Measurements from ENCODE around the gene CIAO3.

Gene CIAO3

DNA sequence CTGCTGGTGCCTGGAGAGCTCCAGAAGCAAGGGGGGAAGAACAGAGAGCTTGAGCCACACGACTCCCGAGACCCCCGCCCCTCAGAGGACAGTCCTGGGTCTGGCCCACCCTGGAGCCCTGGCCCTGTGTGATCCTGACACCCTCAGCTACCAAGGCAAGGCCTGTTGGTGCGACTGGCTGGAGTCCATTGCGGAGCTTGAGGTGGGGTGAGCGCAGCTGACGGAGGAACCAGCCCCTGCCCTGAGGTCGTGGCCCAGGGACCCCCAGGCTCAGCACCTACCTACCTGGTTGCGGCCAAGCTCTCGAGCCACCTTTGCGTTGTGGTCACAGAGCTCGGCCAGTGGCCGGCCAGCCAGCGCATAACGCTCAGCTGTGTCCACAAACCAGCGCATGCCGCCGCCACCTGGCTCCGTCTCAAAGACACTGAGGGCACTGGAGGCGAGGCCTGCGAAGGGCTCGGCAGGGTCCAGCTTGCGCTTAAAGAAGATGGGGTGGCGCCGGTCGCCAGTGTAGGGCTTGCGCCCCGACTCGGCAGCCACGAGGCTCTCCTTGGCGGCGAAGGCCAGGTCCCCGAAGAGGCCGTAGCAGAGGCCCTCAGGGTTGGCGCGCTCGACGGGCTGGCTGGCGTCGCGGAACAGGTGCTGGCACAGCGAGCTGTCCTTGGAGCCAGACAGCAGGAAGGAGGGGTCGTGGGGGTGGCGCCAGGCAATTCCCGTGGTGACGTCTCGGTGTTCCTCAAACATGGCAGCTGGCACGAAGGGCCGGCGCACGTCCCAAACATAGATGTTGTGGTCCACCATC, 54.1 kb downstream of the CIAO3 start:
- no peak for DNase-seq (ENCODE audit: low spot score)
- TF ChIP-seq, protein P1, sequence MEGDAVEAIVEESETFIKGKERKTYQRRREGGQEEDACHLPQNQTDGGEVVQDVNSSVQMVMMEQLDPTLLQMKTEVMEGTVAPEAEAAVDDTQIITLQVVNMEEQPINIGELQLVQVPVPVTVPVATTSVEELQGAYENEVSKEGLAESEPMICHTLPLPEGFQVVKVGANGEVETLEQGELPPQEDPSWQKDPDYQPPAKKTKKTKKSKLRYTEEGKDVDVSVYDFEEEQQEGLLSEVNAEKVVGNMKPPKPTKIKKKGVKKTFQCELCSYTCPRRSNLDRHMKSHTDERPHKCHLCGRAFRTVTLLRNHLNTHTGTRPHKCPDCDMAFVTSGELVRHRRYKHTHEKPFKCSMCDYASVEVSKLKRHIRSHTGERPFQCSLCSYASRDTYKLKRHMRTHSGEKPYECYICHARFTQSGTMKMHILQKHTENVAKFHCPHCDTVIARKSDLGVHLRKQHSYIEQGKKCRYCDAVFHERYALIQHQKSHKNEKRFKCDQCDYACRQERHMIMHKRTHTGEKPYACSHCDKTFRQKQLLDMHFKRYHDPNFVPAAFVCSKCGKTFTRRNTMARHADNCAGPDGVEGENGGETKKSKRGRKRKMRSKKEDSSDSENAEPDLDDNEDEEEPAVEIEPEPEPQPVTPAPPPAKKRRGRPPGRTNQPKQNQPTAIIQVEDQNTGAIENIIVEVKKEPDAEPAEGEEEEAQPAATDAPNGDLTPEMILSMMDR (IDR thresholded peaks at IDR 0.05; ENCODE audit: borderline replicate concordance, control extremely low read depth, extremely low read depth, insufficient read depth, missing control alignments): no peak
- in situ Hi-C loops (cut with MboI; ENCODE audit: low sequenced_read_pairs, unreplicated experiment): no loop called here

DNA sequence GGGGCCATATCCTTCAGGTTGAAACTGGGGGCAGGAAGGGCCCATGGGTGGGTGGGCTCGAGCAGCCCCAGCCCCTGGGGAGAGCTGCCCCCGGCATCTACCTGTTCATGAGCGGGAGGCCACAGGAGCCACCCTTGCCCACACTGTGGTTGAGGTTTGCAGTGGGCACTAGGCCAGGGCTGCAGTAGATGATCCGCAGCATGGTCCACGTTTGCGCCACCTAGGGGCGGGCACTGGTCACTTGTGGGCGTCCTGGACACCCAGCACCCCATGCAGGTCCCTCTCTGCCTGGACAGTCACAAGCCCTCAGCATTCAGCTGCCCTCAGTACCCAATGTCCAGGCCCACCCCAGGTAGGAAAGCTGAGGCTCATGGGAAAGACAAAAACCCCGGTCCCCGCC, 54.8 kb downstream of the CIAO3 start:
- no peak for DNase-seq (ENCODE audit: low spot score)
- TF ChIP-seq, protein P1 (IDR thresholded peaks at IDR 0.05; ENCODE audit: borderline replicate concordance, control extremely low read depth, extremely low read depth, insufficient read depth, missing control alignments): peak; percentile 38
- in situ Hi-C loops (cut with MboI; ENCODE audit: low sequenced_read_pairs, unreplicated experiment): no loop called here

DNA sequence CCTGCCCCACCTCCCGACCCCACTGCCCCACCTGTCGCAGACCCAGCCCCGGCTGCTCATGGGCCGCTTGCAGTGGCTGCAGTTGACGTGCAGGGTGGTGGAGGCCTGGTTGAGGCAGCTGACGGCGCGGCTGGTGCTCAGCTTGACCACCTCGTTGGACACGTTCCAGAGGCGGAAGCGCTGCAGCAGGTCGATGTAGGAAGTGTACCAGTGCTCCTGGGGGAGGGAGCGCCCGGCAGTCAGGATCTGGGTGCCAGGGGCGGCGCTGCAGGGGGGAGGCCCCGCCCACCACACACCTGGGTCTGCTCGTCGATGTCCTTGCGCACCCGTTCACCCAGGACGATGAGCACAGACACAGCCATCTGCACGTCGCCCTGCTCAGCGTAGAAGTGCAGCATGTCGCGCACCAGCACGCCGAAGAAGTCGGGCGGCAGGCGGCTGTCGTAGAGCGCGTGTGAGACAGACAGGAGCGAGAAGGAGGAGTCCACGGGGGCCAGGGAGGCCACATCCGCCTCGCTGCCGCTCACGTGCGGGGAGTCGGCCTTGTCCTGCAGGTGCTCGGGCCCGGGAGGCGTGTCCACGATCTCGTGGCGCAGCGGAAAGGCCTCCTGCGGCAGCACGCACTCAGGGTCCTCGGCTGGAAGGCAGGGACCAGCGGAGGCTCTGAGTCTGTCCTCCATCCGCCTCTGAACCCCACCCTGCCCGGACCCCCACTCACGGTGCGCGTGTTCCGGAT, 55.7 kb downstream of the CIAO3 start:
- in situ Hi-C loops (cut with MboI; ENCODE audit: low sequenced_read_pairs, unreplicated experiment): no loop called here
- TF ChIP-seq, protein P1 (IDR thresholded peaks at IDR 0.05; ENCODE audit: borderline replicate concordance, control extremely low read depth, extremely low read depth, insufficient read depth, missing control alignments): no peak
- DNase-seq (ENCODE audit: low spot score): no peak

DNA sequence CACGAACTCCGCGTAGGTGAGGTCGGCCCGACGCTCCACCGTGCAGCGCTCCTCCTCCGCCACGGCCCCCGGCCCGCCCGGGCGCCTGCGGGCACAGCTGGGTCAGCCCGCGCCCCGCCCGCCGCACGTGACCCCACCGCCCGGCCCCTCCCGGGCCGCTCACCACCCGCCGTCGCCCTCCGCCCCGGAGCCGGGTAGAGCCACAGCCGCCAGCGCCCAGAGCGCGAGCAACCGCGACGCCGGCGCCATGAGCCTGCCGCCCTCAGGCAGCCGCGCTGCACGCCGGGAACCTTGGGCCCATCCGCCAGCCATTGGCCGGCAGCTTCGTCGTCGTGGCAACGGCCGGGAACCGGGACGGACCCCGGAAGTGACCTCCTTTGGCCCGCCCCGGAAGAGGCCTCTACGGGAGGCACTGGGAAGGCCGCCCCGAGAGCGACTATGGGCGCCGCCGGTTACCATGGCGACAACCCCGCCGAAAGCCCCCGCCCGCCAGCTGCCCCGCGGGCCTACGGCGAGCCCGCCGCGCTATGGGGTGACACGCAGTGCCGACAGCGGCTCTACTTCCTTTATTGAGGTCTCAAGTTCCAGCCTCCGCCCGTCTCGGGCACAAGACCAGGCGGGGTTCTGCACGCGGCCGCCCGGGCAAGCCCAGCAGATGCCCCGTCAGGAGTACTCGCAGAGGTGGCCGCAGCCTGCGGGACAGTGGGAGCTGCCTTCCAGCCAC, 56.6 kb downstream of the CIAO3 start, which contains the start of gene JMJD8:
Gene JMJD8 (minus strand): TSS at position 264 of the 724 bp plus-strand sequence. CDS start 15 bp downstream, at position 249.
- in situ Hi-C loops (cut with MboI; ENCODE audit: low sequenced_read_pairs, unreplicated experiment): no loop called here
- TF ChIP-seq, protein P1 (IDR thresholded peaks at IDR 0.05; ENCODE audit: borderline replicate concordance, control extremely low read depth, extremely low read depth, insufficient read depth, missing control alignments): no peak
- DNase-seq (ENCODE audit: low spot score): peak; percentile 99

DNA sequence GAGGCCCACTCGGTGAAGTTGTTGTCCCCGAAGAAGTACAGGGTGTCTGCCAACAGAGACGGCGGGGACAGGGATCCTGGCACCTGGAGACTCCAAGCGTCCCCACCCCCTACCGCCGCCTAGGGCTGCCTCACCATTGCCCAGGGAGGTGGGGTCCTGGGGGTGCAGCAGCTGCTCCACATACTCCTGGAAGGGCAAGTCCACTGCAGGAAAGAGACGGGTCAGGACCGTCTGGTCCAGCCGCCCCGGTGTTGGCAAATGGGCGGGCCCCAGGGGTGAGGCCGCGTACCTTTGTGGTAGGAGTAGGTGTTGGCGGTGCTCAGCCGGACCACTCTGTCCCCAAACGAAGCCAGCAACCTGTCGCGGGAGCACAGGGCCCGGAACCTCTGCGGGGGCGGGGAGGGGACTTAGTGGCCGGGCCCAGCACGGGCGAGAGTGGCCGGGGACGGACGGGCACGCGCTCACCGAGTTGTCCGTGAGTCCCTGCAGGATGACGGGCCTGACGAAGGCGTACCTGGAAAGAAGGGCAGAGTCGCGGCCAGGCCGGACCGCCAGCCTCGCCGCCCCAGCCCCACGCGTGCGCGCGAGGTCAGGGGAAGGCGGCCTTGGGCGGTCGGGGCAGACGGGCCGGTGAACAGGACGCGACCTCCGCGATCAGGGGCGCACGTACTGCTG, 57.3 kb downstream of the CIAO3 start:
- TF ChIP-seq, protein P1 (IDR thresholded peaks at IDR 0.05; ENCODE audit: borderline replicate concordance, control extremely low read depth, extremely low read depth, insufficient read depth, missing control alignments): no peak
- no peak for DNase-seq (ENCODE audit: low spot score)
- in situ Hi-C loops (cut with MboI; ENCODE audit: low sequenced_read_pairs, unreplicated experiment): no loop called here
